H7 (cell line): Measurements from ENCODE around the gene KCNIP1. TPM values are rescaled to one million over a fixed set of nuclear protein-coding genes. Genes with fewer than 3 reads are reported as not detected.

Source experiments
- DNase-seq: peaks from one replicate; pipeline ENCODE4 v3.0.0; 2012
- H3K27me3 ChIP-seq: 2 replicates; pipeline ENCODE4 v1.6.0; 2011; ENCODE audit warnings: mild to moderate bottlenecking, low read length; ENCODE audit not compliant: control insufficient read depth, insufficient read depth
- H3K36me3 ChIP-seq: replicated peaks from 2 replicates; pipeline ENCODE4 v1.5.1; 2011; ENCODE audit warnings: low read length; ENCODE audit not compliant: control insufficient read depth, insufficient read depth
- H3K4me3 ChIP-seq: 2 replicates; pipeline ENCODE4 v1.5.1; 2011; ENCODE audit warnings: low read depth, mild to moderate bottlenecking, control low read depth, low read length, moderate library complexity; ENCODE audit not compliant: insufficient read depth
- total RNA-seq: library from RNA; depleted of rRNA; stranded (reverse); fragments of >200 nt; shearing (Covaris generic); gene quantifications from 2 replicates; pipeline ENCODE4 v1.2.3, GENCODE V29; 2014

The KCNIP1 gene
- total RNA-seq, 1 experiment from 2014 or later: 0.48 TPM

- no peak for DNase-seq
- Histone ChIP-seq H3K27me3 (no peaks in the 10 kb centered on the region), H3K4me3 (no peak overlapping the region), H3K36me3 (no peaks in the 10 kb centered on the region)
These were observed 212.6 kb downstream of the KCNIP1 start for GRCh38 chr5:170716396-170716795.

- Histone ChIP-seq H3K27me3 (no peaks in the 10 kb centered on the region), H3K36me3 (no peaks in the 10 kb centered on the region), H3K4me3 (no peak overlapping the region)
- DNase-seq: no peak
These were observed 215.7 kb downstream of the KCNIP1 start for GRCh38 chr5:170719551-170719950.

GRCh38 chr5:170720179-170720578, 216.4 kb downstream of the KCNIP1 start:
- H3K4me3 ChIP-seq: no peak overlapping the region

GRCh38 chr5:170720984-170721383, 217.2 kb downstream of the KCNIP1 start:
- Histone ChIP-seq H3K27me3 (no peaks in the 10 kb centered on the region), H3K4me3 (no peak overlapping the region), H3K36me3 (no peaks in the 10 kb centered on the region)
- no peak for DNase-seq

More at GRCh38 chr5:170720179-170720578, 216.4 kb downstream of the KCNIP1 start:
- no peak for DNase-seq
- Histone ChIP-seq H3K27me3 (no peaks in the 10 kb centered on the region), H3K36me3 (no peaks in the 10 kb centered on the region)

- Histone ChIP-seq H3K27me3 (no peaks in the 10 kb centered on the region), H3K36me3 (no peaks in the 10 kb centered on the region)
These were observed 217.9 kb downstream of the KCNIP1 start for GRCh38 chr5:170721681-170722080.

GRCh38 chr5:170722316-170722715, 218.5 kb downstream of the KCNIP1 start:
- H3K27me3 ChIP-seq: no peaks in the 10 kb centered on the region
- H3K36me3 ChIP-seq: no peaks in the 10 kb centered on the region
- no peak overlapping the region for H3K4me3 ChIP-seq
- DNase-seq: peak; percentile 21

More at GRCh38 chr5:170721681-170722080, 217.9 kb downstream of the KCNIP1 start:
- H3K4me3 ChIP-seq: no peak overlapping the region
- no peak for DNase-seq

GRCh38 chr5:170731052-170731451, 227.2 kb downstream of the KCNIP1 start:
- no peak for DNase-seq
- no peaks in the 10 kb centered on the region for H3K36me3 ChIP-seq
- no peak overlapping the region for H3K4me3 ChIP-seq
- H3K27me3 ChIP-seq: no peaks in the 10 kb centered on the region

GRCh38 chr5:170732685-170733084, 228.9 kb downstream of the KCNIP1 start:
- DNase-seq: no peak
- Histone ChIP-seq H3K27me3 (no peaks in the 10 kb centered on the region), H3K36me3 (no peaks in the 10 kb centered on the region), H3K4me3 (no peak overlapping the region)

GRCh38 chr5:170736966-170737365, 233.1 kb downstream of the KCNIP1 start:
- no peak for DNase-seq
- Histone ChIP-seq H3K27me3 (no peaks in the 10 kb centered on the region), H3K4me3 (no peak overlapping the region), H3K36me3 (no peaks in the 10 kb centered on the region)

GRCh38 chr5:170737591-170737990, 233.8 kb downstream of the KCNIP1 start:
- no peak for DNase-seq
- no peaks in the 10 kb centered on the region for H3K36me3 ChIP-seq

GRCh38 chr5:170738840-170739239, 235.0 kb downstream of the KCNIP1 start:
- Histone ChIP-seq H3K27me3 (no peaks in the 10 kb centered on the region), H3K4me3 (no peak overlapping the region), H3K36me3 (no peaks in the 10 kb centered on the region)
- DNase-seq: peak; percentile 51

More at GRCh38 chr5:170737591-170737990, 233.8 kb downstream of the KCNIP1 start:
- Histone ChIP-seq H3K4me3 (no peak overlapping the region), H3K27me3 (no peaks in the 10 kb centered on the region)

- no peaks in the 10 kb centered on the region for H3K27me3 ChIP-seq
- no peaks in the 10 kb centered on the region for H3K36me3 ChIP-seq
- H3K4me3 ChIP-seq: no peak overlapping the region
- no peak for DNase-seq
These were observed 235.6 kb downstream of the KCNIP1 start for GRCh38 chr5:170739446-170739845.

- Histone ChIP-seq H3K36me3 (no peaks in the 10 kb centered on the region), H3K27me3 (no peaks in the 10 kb centered on the region), H3K4me3 (no peak overlapping the region)
- no peak for DNase-seq
These were observed 236.9 kb downstream of the KCNIP1 start for GRCh38 chr5:170740551-170741205.

GRCh38 chr5:170741801-170742200, 238.0 kb downstream of the KCNIP1 start:
- no peak for DNase-seq
- no peak overlapping the region for H3K4me3 ChIP-seq
- no peaks in the 10 kb centered on the region for H3K36me3 ChIP-seq

GRCh38 chr5:170743876-170744212, 240.0 kb downstream of the KCNIP1 start:
- Histone ChIP-seq H3K36me3 (no peaks in the 10 kb centered on the region), H3K27me3 (no peaks in the 10 kb centered on the region), H3K4me3 (peak overlapping the region; percentile 28; the same call in 1 of the 2 replicates)
- no peak for DNase-seq

More at GRCh38 chr5:170741801-170742200, 238.0 kb downstream of the KCNIP1 start:
- H3K27me3 ChIP-seq: no peaks in the 10 kb centered on the region
